ENCODE data around the gene CRYBG2.

CRYBG2 gene

GRCh38 chr1:26283279-26283853 is 70.6 kb downstream of the CRYBG2 start:
- Histone ChIP-seq H3K36me3 (ENCODE audit: control insufficient read depth, insufficient read depth, low read length) (peaks cover 5% of the 10 kb centered on the region), H3K9ac (ENCODE audit: low read depth, low read length) (no peak overlapping the region), H3K4me3 (ENCODE audit: low read depth, low read length) (no peak overlapping the region), H3K9me3 (ENCODE audit: control insufficient read depth, insufficient read depth, low read length) (no peaks in the 10 kb centered on the region), H3K4me1 (ENCODE audit: control insufficient read depth, insufficient read depth, low read length) (peaks cover 34% of the 10 kb centered on the region), H3K27ac (ENCODE audit: low read depth, low read length) (no peak overlapping the region), H3K27me3 (ENCODE audit: control insufficient read depth, insufficient read depth, low read length) (no peaks in the 10 kb centered on the region)

GRCh38 chr1:26282401-26282918 is 71.5 kb downstream of the CRYBG2 start:
- H3K4me3 ChIP-seq (ENCODE audit: low read depth, low read length), result no peak overlapping the region
- H3K9me3 ChIP-seq (ENCODE audit: control insufficient read depth, insufficient read depth, low read length), result no peaks in the 10 kb centered on the region
- peaks cover 14% of the 10 kb centered on the region for H3K36me3 ChIP-seq (ENCODE audit: control insufficient read depth, insufficient read depth, low read length)
- no peaks in the 10 kb centered on the region for H3K27me3 ChIP-seq (ENCODE audit: control insufficient read depth, insufficient read depth, low read length)
- H3K9ac ChIP-seq (ENCODE audit: low read depth, low read length), result no peak overlapping the region
- peak overlapping the region; percentile 73 for H3K27ac ChIP-seq (ENCODE audit: low read depth, low read length)
- H3K4me1 ChIP-seq (ENCODE audit: control insufficient read depth, insufficient read depth, low read length), result peaks cover 34% of the 10 kb centered on the region

GRCh38 chr1:26281971-26282370 is 72.0 kb downstream of the CRYBG2 start:
- Histone ChIP-seq H3K9ac (ENCODE audit: low read depth, low read length) (no peak overlapping the region), H3K4me3 (ENCODE audit: low read depth, low read length) (peak overlapping the region; percentile 14), H3K9me3 (ENCODE audit: control insufficient read depth, insufficient read depth, low read length) (no peaks in the 10 kb centered on the region), H3K27ac (ENCODE audit: low read depth, low read length) (peak overlapping the region; percentile 73), H3K4me1 (ENCODE audit: control insufficient read depth, insufficient read depth, low read length) (peaks cover 34% of the 10 kb centered on the region), H3K36me3 (ENCODE audit: control insufficient read depth, insufficient read depth, low read length) (peaks cover 19% of the 10 kb centered on the region), H3K27me3 (ENCODE audit: control insufficient read depth, insufficient read depth, low read length) (no peaks in the 10 kb centered on the region)

GRCh38 chr1:26281091-26281958 is 72.6 kb downstream of the CRYBG2 start:
- Histone ChIP-seq H3K9me3 (ENCODE audit: control insufficient read depth, insufficient read depth, low read length) (no peaks in the 10 kb centered on the region), H3K4me1 (ENCODE audit: control insufficient read depth, insufficient read depth, low read length) (peaks cover 34% of the 10 kb centered on the region), H3K27me3 (ENCODE audit: control insufficient read depth, insufficient read depth, low read length) (no peaks in the 10 kb centered on the region), H3K36me3 (ENCODE audit: control insufficient read depth, insufficient read depth, low read length) (peaks cover 25% of the 10 kb centered on the region), H3K4me3 (ENCODE audit: low read depth, low read length) (peak overlapping the region; percentile 14), H3K27ac (ENCODE audit: low read depth, low read length) (peak overlapping the region; percentile 73), H3K9ac (ENCODE audit: low read depth, low read length) (no peak overlapping the region)

- Histone ChIP-seq H3K27me3 (ENCODE audit: control insufficient read depth, insufficient read depth, low read length) (no peaks in the 10 kb centered on the region), H3K4me1 (ENCODE audit: control insufficient read depth, insufficient read depth, low read length) (peaks cover 35% of the 10 kb centered on the region), H3K36me3 (ENCODE audit: control insufficient read depth, insufficient read depth, low read length) (peaks cover 33% of the 10 kb centered on the region), H3K9me3 (ENCODE audit: control insufficient read depth, insufficient read depth, low read length) (no peaks in the 10 kb centered on the region), H3K27ac (ENCODE audit: low read depth, low read length) (peak overlapping the region; percentile 87), H3K4me3 (ENCODE audit: low read depth, low read length) (peak overlapping the region; percentile 81), H3K9ac (ENCODE audit: low read depth, low read length) (peak overlapping the region; percentile 45)
Measured at GRCh38 chr1:26280333-26281042, 73.4 kb downstream of the CRYBG2 start.

- no peaks in the 10 kb centered on the region for H3K27me3 ChIP-seq (ENCODE audit: control insufficient read depth, insufficient read depth, low read length)
- H3K9ac ChIP-seq (ENCODE audit: low read depth, low read length), result peak within 1 kb of the TSS; percentile 45
- H3K36me3 ChIP-seq (ENCODE audit: control insufficient read depth, insufficient read depth, low read length), result peaks cover 38% of the 10 kb centered on the region
- peak within 1 kb of the TSS; percentile 81 for H3K4me3 ChIP-seq (ENCODE audit: low read depth, low read length)
- peak within 1 kb of the TSS; percentile 87 for H3K27ac ChIP-seq (ENCODE audit: low read depth, low read length)
- peaks cover 32% of the 10 kb centered on the region for H3K4me1 ChIP-seq (ENCODE audit: control insufficient read depth, insufficient read depth, low read length)
- H3K9me3 ChIP-seq (ENCODE audit: control insufficient read depth, insufficient read depth, low read length), result no peaks in the 10 kb centered on the region
Measured at GRCh38 chr1:26279456-26280332, 74.2 kb downstream of the CRYBG2 start, which contains the start of gene SH3BGRL3. Gene SH3BGRL3, plus strand, starts transcription at chr1:26280086. Its CDS starts 70 bp downstream, at chr1:26280156.

- H3K27ac ChIP-seq (ENCODE audit: low read depth, low read length), result peak overlapping the region; percentile 87
- H3K9ac ChIP-seq (ENCODE audit: low read depth, low read length), result no peak overlapping the region; the same call in 1 of the 2 replicates
Measured at GRCh38 chr1:26278724-26279455, 75.0 kb downstream of the CRYBG2 start.

GRCh38 chr1:26278303-26278702 is 75.6 kb downstream of the CRYBG2 start:
- Histone ChIP-seq H3K36me3 (ENCODE audit: control insufficient read depth, insufficient read depth, low read length) (peaks cover 48% of the 10 kb centered on the region), H3K27ac (ENCODE audit: low read depth, low read length) (no peak overlapping the region)

More at GRCh38 chr1:26278724-26279455, 75.0 kb downstream of the CRYBG2 start:
- Histone ChIP-seq H3K27me3 (ENCODE audit: control insufficient read depth, insufficient read depth, low read length) (no peaks in the 10 kb centered on the region), H3K4me3 (ENCODE audit: low read depth, low read length) (peak overlapping the region; percentile 81), H3K36me3 (ENCODE audit: control insufficient read depth, insufficient read depth, low read length) (peaks cover 46% of the 10 kb centered on the region), H3K9me3 (ENCODE audit: control insufficient read depth, insufficient read depth, low read length) (no peaks in the 10 kb centered on the region), H3K4me1 (ENCODE audit: control insufficient read depth, insufficient read depth, low read length) (peaks cover 33% of the 10 kb centered on the region)

GRCh38 chr1:26277719-26278118 is 76.2 kb downstream of the CRYBG2 start:
- no peak overlapping the region for H3K9ac ChIP-seq (ENCODE audit: low read depth, low read length)
- no peak overlapping the region for H3K27ac ChIP-seq (ENCODE audit: low read depth, low read length)
- no peak overlapping the region for H3K4me3 ChIP-seq (ENCODE audit: low read depth, low read length)
- peaks cover 54% of the 10 kb centered on the region for H3K36me3 ChIP-seq (ENCODE audit: control insufficient read depth, insufficient read depth, low read length)
- no peaks in the 10 kb centered on the region for H3K9me3 ChIP-seq (ENCODE audit: control insufficient read depth, insufficient read depth, low read length)
- peaks cover 33% of the 10 kb centered on the region for H3K4me1 ChIP-seq (ENCODE audit: control insufficient read depth, insufficient read depth, low read length)
- no peaks in the 10 kb centered on the region for H3K27me3 ChIP-seq (ENCODE audit: control insufficient read depth, insufficient read depth, low read length)

More at GRCh38 chr1:26278303-26278702, 75.6 kb downstream of the CRYBG2 start:
- H3K4me3 ChIP-seq (ENCODE audit: low read depth, low read length), result no peak overlapping the region
- no peaks in the 10 kb centered on the region for H3K27me3 ChIP-seq (ENCODE audit: control insufficient read depth, insufficient read depth, low read length)
- peaks cover 33% of the 10 kb centered on the region for H3K4me1 ChIP-seq (ENCODE audit: control insufficient read depth, insufficient read depth, low read length)
- H3K9me3 ChIP-seq (ENCODE audit: control insufficient read depth, insufficient read depth, low read length), result no peaks in the 10 kb centered on the region
- no peak overlapping the region for H3K9ac ChIP-seq (ENCODE audit: low read depth, low read length)

Measured in HUES48 (cell line).